GM04504 (cell line): ENCODE measurements around the gene PTPRN2.

Source experiments
- DNase-seq: peaks from one replicate; pipeline ENCODE4 v3.0.0-alpha.2; 2012; ENCODE audit warnings: low read depth

Gene PTPRN2

GRCh38 chr7:157662981-157663716, 924.5 kb downstream of the PTPRN2 start:
- DNase-seq: no peak

GRCh38 chr7:157662110-157662791, 925.4 kb downstream of the PTPRN2 start:
- no peak for DNase-seq

- DNase-seq: no peak
Measured at GRCh38 chr7:157661611-157661975, 926.0 kb downstream of the PTPRN2 start.

GRCh38 chr7:157660971-157661610, 926.5 kb downstream of the PTPRN2 start:
- no peak for DNase-seq

- DNase-seq: no peak
Measured at GRCh38 chr7:157658851-157659412, 928.7 kb downstream of the PTPRN2 start.

GRCh38 chr7:157657741-157658740, 929.6 kb downstream of the PTPRN2 start:
- no peak for DNase-seq

GRCh38 chr7:157656195-157656769, 931.3 kb downstream of the PTPRN2 start:
- no peak for DNase-seq

- no peak for DNase-seq
Measured at GRCh38 chr7:157654350-157654749, 933.3 kb downstream of the PTPRN2 start.

- DNase-seq: no peak
Measured at GRCh38 chr7:157653827-157654207, 933.8 kb downstream of the PTPRN2 start.

- no peak for DNase-seq
Measured at GRCh38 chr7:157652954-157653826, 934.4 kb downstream of the PTPRN2 start.

GRCh38 chr7:157652161-157652953, 935.3 kb downstream of the PTPRN2 start:
- DNase-seq: no peak

- DNase-seq: no peak
Measured at GRCh38 chr7:157651366-157652160, 936.1 kb downstream of the PTPRN2 start.

- no peak for DNase-seq
Measured at GRCh38 chr7:157650801-157651200, 936.8 kb downstream of the PTPRN2 start.

- no peak for DNase-seq
Measured at GRCh38 chr7:157650131-157650631, 937.4 kb downstream of the PTPRN2 start.

GRCh38 chr7:157646551-157646950, 941.1 kb downstream of the PTPRN2 start:
- no peak for DNase-seq

- no peak for DNase-seq
Measured at GRCh38 chr7:157645539-157645938, 942.1 kb downstream of the PTPRN2 start.

- DNase-seq: no peak
Measured at GRCh38 chr7:157644946-157645345, 942.7 kb downstream of the PTPRN2 start.

GRCh38 chr7:157643525-157643970, 944.1 kb downstream of the PTPRN2 start:
- no peak for DNase-seq
